GM20431 (cell line): ENCODE measurements around the gene ST6GAL1.
"Not testable (repeated sequence)": the region's sequence is repeated elsewhere in the genome, so short reads cannot be mapped to it uniquely, and the experiment has no call there.

Experiments used
- in situ Hi-C: fragments of 300-500 bp; cut with MseI, MboI; formaldehyde crosslinking; loops from one replicate; pipeline ENCODE4 v1.15.0; 2020; ENCODE audit warnings: low sequenced_read_pairs; ENCODE audit not compliant: unreplicated experiment

The ST6GAL1 gene, protein sequence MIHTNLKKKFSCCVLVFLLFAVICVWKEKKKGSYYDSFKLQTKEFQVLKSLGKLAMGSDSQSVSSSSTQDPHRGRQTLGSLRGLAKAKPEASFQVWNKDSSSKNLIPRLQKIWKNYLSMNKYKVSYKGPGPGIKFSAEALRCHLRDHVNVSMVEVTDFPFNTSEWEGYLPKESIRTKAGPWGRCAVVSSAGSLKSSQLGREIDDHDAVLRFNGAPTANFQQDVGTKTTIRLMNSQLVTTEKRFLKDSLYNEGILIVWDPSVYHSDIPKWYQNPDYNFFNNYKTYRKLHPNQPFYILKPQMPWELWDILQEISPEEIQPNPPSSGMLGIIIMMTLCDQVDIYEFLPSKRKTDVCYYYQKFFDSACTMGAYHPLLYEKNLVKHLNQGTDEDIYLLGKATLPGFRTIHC

DNA sequence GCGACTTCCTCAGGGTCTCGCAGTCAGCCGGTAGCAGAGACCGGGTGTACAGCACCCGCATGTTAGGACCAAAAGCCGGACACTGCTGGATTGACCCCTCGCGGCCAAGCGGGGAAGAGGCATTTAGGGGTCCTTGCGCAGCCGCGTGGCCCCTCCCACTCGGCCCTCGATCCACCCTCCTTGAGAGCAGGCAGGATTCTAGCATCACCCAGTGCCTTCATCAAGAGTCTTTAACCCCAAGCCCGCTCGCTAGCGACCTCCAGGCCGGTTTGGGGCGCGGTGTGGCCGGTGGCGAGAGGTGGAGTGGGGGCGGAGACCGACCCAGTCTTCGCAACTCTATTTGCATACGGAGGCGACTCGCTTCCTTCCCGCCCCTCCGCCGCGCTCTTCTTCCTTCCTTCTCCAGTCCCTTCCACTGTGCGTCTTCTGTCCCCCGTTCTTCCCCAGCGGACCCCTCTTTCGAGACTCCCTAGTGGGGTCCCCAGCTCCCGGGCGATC is at the start of gene ST6GAL1:
ST6GAL1 (plus strand) TSS at position 384 of the 498 bp plus-strand sequence. CDS start 112,178 bp downstream, outside the sequence.
- in situ Hi-C loops: no loop called here

DNA sequence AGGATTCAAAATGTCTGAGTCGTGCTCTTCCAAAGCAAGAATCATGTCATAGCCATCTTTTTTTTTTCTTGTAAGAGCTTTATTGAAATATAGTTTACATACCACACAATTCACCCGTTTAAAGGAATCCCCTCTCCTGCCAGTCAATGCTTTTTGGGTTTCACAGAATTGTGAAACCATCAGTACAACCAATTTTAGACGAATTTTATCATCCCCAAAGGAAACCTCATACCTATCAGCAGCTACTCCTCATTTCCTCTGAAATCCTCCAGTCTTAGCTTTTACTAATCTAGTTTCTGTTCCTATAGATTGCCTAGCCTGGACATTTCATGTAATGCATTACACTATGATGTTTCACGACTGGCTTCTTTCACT is 48.2 kb upstream of the ST6GAL1 start:
- in situ Hi-C loops: no loop called here

DNA sequence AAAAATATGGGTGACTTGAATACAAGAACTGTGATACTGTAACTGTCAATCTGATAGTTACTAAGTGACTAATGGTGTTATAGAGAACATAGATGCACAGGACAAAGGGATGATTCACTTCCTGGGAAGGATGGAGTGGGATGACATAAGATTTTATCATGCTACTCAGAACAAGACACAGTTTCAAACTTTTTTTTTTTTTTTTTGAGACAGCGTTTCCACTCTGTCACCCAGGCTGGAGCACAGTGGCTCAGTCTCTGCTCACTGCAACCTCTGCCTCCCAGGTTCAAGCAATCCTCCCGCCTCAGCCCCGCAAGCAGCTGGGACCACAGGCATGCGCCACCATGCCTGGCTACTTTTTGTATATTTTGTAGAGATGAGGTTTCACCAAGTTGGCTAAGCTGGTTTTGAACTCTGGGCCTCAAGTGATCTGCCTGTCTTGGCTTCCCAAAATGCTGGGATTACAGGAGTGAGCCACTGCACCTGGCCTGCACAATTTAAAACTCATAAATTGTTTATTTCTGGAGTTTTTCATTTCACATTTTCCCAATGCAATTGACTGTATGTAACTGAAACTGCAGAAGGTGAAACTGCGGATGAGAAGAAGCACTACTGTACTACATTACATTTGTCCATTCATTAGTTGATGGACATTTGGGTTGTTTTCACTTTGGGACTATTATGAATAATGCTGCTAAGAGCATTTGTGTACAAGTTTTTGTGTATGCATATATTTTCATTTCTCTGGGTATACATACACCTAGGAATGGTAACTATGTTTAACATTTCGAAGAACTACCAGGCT is 47.2 kb upstream of the ST6GAL1 start:
- in situ Hi-C loops: no loop called here

DNA sequence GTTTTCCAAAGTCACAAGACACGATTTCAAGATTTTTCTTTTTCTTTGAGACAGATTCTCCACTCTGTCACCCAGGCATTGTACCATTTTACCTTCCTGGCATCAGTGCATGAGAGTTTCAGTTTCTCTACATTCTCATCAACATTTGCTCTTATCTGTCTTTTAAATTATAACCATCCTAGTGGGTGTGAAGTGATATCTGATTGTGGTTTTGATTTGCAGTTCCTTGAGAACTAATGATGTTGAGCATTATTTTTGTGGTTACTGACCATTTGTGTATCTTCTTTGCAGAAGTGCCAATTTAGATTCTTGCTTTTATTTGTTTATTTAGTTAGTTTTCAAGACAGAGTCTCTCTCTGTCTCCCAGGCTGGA is 46.7 kb upstream of the ST6GAL1 start:
- in situ Hi-C loops: no loop called here

DNA sequence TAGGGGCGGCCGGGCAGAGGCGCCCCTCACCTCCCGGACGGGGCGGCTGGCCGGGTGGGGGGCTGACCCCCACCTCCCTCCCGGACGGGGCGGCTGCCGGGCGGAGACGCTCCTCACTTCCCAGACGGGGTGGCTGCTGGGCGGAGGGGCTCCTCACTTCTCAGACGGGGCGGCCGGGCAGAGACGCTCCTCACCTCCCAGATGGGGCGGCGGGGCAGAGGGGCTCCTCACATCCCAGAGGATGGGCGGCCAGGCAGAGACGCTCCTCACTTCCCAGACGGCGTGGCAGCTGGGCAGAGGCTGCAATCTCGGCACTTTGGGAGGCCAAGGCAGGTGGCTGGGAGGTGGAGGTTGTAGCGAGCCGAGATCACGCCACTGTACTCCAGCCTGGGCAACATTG is 45.5 kb upstream of the ST6GAL1 start:
- in situ Hi-C loops: not testable (repeated sequence)

DNA sequence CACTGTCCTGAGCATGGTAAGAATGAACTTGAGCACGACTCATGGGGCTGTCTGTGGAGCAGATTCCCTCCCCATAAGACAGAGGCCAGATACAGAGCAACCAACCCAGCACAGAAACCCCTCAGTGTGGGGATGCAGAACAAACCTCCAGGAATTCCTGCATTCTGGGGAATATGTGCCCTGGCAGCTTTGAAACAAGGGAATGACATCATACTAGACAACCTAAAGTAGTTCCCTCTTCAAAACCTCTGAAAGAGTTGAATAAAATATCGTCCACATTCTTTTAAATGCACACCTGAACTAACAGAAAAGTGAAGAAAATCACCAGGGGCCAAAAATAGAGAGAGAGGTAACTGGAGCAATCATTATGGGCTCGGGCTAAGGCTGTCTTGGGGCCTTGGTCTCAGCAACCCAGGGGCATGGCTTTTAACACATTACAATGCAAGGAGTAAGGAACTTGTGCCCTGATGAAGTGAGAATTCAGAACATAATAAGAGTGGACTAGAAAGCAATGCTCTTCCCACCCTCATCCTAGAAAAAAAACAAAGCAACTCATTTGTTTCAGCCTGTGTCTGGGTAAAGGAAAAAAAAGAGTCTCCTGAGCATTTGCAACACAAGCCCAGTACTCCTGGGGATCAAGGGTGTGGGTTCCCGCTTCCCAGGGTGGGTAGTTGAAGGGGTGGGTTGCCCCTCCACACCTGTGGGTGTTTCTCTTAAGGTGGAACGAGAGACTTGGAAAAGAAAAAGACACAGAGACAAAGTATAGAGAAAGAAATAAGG is 43.9 kb upstream of the ST6GAL1 start:
- in situ Hi-C loops: no loop called here

DNA sequence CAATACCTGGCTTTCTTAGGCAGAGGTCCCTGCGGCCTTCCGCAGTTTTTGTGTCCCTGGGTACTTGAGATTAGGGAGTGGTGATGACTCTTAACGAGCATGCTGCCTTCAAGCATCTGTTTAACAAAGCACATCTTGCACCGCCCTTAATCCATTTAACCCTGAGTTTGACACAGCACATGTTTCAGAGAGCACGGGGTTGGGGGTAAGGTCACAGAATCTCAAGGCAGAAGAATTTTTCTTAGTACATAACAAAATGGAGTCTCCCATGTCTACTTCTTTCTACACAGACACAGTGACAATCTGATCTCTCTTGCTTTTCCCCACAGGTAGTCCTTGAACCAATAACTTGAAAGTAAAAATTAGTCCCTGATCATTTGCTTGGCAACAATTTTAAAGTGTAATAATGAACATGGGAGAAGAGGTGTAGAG is 42.8 kb upstream of the ST6GAL1 start:
- in situ Hi-C loops: not testable (repeated sequence)

DNA sequence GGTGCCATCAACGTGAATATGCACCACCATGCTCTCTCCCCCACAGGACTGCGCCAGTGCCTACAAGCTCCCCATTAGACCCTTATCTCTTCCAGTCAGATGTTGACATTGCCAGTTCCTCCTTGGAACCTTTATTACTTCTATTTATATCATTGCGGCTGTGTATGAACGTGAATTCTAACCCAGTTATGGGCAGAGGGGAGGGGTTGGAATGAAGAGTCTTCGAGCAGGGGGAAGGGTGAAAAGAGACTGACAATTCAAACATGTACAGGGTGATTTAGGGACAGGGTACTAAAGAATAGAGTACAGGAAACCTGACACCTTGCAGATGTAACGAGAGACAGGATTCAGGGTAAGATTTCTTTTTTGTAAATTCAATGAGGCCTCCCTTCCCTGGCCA is 41.8 kb upstream of the ST6GAL1 start:
- in situ Hi-C loops: no loop called here

DNA sequence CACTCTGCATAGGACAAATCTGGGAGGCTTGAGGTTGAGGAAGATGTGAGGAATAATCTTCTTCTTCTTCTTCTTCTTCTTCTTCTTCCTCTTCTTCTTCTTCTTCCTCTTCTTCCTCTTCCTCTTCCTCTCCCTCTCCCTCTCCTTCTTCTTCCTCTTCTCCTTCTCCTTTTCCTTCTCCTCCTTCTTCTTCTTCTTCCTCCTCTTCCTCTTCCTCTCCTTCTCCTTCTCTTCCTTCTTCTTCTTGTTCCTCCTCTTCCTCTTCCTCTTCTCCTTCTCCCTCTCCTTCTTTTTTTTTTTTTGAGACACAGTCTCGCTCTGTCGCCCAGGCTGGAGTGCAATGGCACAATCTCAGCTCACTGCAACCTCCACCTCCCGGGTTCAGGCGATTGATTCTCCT is 40.6 kb upstream of the ST6GAL1 start:
- in situ Hi-C loops: not testable (repeated sequence)

DNA sequence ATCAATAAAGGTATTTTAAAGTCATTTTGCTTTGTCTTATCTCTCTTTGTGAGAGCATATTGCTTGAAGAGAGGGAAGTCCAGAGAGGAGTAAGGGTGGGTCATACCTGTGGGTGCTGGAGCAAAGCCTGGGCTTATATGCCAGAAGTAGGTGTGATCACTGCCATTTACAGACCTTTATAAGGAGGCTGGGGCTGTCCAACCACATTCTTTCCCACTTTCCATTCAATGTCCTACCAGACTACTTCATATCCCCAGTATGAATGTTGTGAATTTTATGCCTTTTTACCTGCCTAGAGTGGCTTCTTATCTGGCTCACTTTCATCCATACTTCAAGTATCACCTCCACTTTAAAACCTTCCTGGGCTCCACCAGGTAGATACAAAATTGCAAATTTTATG is 39.4 kb upstream of the ST6GAL1 start:
- in situ Hi-C loops: no loop called here

DNA sequence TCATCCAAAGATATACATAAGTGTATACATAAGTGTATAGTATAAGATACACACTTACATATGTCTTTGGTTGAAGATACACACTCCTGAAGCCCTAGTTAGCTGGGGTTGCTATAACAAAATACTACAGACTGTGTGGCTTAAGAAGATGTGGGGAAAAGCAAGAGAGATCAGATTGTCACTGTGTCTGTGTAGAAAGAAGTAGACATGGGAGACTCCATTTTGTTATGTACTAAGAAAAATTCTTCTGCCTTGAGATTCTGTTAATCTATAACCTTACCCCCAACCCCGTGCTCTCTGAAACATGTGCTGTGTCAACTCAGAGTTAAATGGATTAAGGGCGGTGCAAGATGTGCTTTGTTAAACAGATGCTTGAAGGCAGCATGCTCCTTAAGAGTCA is 37.3 kb upstream of the ST6GAL1 start:
- in situ Hi-C loops: not testable (repeated sequence)

DNA sequence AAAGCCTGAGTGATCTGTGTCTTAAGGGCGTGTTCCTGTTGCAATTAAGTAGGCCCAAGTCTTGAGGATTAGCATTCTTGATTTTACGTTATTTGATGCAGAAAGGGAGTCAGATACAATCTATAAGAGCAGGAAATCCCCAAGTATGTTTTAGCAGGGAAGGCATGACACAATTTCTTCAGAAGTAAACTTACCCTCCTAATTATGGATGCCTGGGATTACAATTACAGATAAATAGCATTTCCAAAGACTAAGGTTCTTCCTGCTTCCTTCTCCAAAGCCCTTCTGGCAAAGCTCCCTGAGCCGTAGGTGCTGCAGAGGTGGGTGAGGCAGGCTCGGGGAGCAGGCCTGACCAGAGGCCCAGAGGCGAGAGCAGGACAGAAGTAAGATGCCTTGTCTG is 34.9 kb upstream of the ST6GAL1 start:
- in situ Hi-C loops: no loop called here

DNA sequence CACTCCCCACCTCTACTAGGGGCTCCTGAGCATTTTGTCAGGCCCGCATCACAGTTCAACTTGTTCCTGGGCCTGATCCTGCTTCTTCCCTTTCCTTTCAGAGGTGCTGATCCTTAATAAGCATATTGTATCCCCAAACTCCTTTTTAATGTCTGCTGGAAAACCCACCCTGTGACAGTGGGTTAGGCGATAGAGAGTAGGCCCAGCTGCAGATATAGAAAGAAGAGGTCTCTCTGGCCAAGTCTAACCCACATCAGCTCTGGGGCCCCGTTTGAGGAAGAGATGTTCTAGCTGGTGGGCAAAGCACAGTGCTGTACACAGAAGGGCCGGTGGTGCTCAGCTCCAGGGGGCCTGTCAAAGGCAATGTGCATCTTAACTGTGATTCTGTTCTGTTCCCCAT is 34.3 kb upstream of the ST6GAL1 start:
- in situ Hi-C loops: no loop called here

DNA sequence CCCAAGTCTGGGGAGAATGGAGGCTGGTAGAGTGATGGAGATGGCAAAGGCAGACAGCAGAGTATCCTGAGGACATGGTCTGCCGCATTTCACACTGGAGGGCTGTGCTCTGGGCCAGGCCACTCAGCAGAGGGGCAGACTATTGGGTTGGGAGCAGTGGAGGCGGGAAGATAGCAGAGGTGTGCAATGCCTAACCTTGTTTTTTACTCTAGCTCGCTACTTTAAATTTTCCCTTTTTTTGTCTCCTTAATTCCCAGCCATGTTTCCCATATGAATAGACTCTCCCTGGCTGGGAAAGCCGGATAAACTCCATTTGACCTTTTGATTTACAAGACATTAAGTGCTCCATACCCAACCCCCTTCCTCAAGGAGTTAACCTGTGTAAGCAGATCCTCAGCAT is 33.5 kb upstream of the ST6GAL1 start:
- in situ Hi-C loops: no loop called here

DNA sequence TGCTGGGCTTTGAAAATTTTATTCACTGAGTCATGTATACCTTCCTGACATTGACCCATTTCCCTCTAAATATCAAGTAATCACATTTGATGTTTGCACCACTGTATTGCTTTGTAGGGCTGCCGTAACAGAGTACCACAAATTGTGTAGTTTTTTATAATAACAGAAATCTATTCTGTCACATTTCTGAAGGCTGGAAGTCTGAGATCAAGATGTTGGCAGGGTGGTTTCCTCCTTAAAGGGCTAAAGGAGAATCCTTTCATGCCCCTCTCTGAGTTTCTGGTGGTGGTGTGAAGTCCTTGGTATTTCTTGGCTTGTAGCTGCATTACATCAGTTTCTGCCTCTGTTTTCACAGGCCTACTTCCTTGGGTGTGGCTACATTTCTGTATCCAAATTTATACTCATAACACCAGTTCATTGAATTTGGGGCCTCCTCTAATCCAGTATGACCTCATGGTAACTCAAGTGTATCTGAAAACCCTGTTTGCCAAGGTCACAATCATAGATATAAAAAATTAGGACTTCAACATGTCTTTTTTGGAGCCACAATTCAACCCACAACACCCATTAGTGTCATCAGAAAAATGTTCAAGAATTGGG is 29.1 kb upstream of the ST6GAL1 start:
- in situ Hi-C loops: no loop called here

DNA sequence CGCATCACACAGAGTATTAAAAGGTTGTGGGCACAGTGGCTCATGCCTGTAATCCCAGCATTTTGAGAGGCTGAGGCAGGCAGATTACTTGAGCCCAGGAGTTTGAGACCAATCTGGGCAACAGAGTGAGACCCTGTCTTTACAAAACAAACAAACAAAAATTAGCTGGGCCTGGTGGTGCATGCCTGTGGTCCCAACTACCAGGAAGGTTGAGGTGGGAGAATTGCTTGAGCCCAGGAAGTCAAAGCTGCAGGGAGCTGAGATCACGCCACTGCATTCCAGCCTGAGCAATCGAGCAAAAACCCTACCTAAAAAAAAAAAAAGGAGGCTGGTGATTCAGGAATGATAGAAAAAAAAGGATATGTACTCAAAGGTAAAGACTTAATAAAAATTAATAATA is 28.2 kb upstream of the ST6GAL1 start:
- in situ Hi-C loops: no loop called here

DNA sequence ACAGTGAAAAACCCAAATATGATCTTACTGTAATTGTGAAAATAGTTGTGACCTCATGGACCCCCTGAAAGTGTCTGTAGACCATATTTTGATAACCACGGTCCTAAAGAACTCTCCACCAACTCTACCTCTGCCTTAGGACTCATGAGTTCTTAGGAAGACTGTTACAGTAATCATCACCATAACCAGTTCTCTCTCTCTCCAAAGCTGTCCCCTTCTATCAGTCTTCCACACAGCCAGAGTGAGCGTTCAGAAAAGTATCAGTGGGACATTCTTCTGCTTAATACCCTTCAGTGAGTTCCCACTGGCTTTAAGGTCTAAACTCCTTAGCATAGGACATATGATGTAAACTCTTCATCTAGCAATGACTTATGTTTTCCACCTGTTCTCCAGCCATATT is 27.6 kb upstream of the ST6GAL1 start:
- in situ Hi-C loops: no loop called here

DNA sequence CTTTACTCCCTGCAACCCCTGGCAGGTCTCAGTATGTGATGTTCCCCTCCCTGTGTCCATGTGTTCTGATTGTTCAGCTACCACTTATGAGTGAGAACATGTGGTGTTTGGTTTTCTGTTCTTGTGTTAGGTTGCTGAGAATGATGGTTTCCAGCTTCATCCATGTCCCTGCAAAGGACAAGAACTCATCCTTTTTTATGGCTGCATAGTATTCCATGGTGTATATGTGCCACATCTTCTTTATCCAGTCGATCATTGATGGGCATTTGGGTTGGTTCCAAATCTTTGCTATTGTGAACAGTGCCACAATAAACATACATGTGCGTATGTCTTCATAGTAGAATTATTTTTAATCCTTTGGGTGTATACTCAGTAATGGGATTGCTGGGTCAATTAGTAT is 26.6 kb upstream of the ST6GAL1 start:
- in situ Hi-C loops: not testable (repeated sequence)

DNA sequence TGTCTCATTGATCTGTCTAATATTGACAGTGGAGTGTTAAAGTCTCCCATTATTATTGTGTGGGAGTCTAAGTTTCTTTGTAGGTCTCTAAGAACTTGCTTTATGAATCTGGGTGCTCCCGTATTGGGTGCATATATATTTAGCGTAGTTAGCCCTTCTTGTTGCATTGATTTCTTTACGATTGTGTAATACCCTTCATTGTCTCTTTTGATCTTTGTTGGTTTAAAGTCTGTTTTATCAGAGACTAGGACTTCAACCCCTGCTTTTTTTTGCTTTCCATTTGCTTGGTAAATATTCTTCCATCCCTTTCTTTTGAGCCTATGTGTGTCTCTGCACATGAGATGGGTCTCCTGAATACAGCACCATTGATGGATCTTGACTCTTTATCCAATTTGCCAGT is 23.3 kb upstream of the ST6GAL1 start:
- in situ Hi-C loops: not testable (repeated sequence)
